GM12875 (cell line): ENCODE data around the gene GRID1.

Source experiments
- H3K4me3 ChIP-seq: one replicate; pipeline ENCODE4 v1.5.1; 2011; ENCODE audit warnings: low read depth, low read length, control low read depth
- CTCF ChIP-seq: IDR thresholded peaks from 2 replicates; pipeline ENCODE4 v1.5.1; 2011; ENCODE audit warnings: low read depth, mild to moderate bottlenecking, control low read depth, inconsistent platforms, low read length, moderate library complexity, borderline replicate concordance; ENCODE audit not compliant: insufficient read depth

GRID1 gene

GRCh38 chr10:85608706-85609105, 757.9 kb downstream of the GRID1 start:
- H3K4me3 ChIP-seq, result no peak overlapping the region
- TF ChIP-seq CTCF, result no peak

GRCh38 chr10:85607043-85607695, 759.4 kb downstream of the GRID1 start:
- TF ChIP-seq CTCF, result no peak
- H3K4me3 ChIP-seq, result no peak overlapping the region

- H3K4me3 ChIP-seq, result no peak overlapping the region
- no peak for TF ChIP-seq CTCF
Measured at GRCh38 chr10:85606401-85606800, 760.2 kb downstream of the GRID1 start.

- TF ChIP-seq CTCF, result no peak
- no peak overlapping the region for H3K4me3 ChIP-seq
Measured at GRCh38 chr10:85604884-85605283, 761.7 kb downstream of the GRID1 start.

- no peak for TF ChIP-seq CTCF
- H3K4me3 ChIP-seq, result no peak overlapping the region
Measured at GRCh38 chr10:85604136-85604725, 762.4 kb downstream of the GRID1 start.

- TF ChIP-seq CTCF, result no peak
- no peak overlapping the region for H3K4me3 ChIP-seq
Measured at GRCh38 chr10:85603151-85603940, 763.2 kb downstream of the GRID1 start.
